NCI-H128 (cell line): ENCODE measurements around the gene PAMR1.
"Not testable (repeated sequence)": the region's sequence is repeated elsewhere in the genome, so short reads cannot be mapped to it uniquely, and the experiment has no call there.

ENCODE experiments used
- DNase-seq: peaks from one replicate; lab custom pipeline; 2025; ENCODE audit not compliant: unreplicated experiment; lab: John Stamatoyannopoulos, UW

Gene PAMR1

GRCh38 chr11:35545391-35546003 is 20.1 kb upstream of the PAMR1 start:
- DNase-seq: no peak

- DNase-seq: no peak
These were observed 18.1 kb upstream of the PAMR1 start for GRCh38 chr11:35543481-35543880.

GRCh38 chr11:35541621-35542375 is 16.4 kb upstream of the PAMR1 start:
- no peak for DNase-seq

- DNase-seq: no peak
These were observed 15.1 kb upstream of the PAMR1 start for GRCh38 chr11:35540526-35540925.

- DNase-seq: no peak
These were observed 14.4 kb upstream of the PAMR1 start for GRCh38 chr11:35539781-35540281.

GRCh38 chr11:35539256-35539655 is 13.8 kb upstream of the PAMR1 start:
- no peak for DNase-seq

- peak; percentile 53 for DNase-seq
These were observed 11.1 kb upstream of the PAMR1 start for GRCh38 chr11:35536470-35536869.

GRCh38 chr11:35531246-35531645 is 5.8 kb upstream of the PAMR1 start:
- no peak for DNase-seq

GRCh38 chr11:35529971-35530495 is 4.6 kb upstream of the PAMR1 start:
- no peak for DNase-seq

- DNase-seq: no peak
These were observed 965 bp upstream of the PAMR1 start for GRCh38 chr11:35526370-35526792.

GRCh38 chr11:35524780-35525179 is 636 bp downstream of the PAMR1 start:
- DNase-seq: no peak

GRCh38 chr11:35523861-35524260 is 1.6 kb downstream of the PAMR1 start:
- DNase-seq: no peak

- no peak for DNase-seq
These were observed 2.1 kb downstream of the PAMR1 start for GRCh38 chr11:35523331-35523768.

- DNase-seq: not testable (repeated sequence)
These were observed 3.3 kb downstream of the PAMR1 start for GRCh38 chr11:35522091-35522490.

- no peak for DNase-seq
These were observed 5.0 kb downstream of the PAMR1 start for GRCh38 chr11:35520376-35520775.

GRCh38 chr11:35518766-35519165 is 6.7 kb downstream of the PAMR1 start:
- no peak for DNase-seq

- DNase-seq: no peak
These were observed 7.9 kb downstream of the PAMR1 start for GRCh38 chr11:35517481-35517880.

- no peak for DNase-seq
These were observed 9.0 kb downstream of the PAMR1 start for GRCh38 chr11:35516403-35516802.

GRCh38 chr11:35515224-35515623 is 10.2 kb downstream of the PAMR1 start:
- no peak for DNase-seq

GRCh38 chr11:35514481-35514880 is 10.9 kb downstream of the PAMR1 start:
- no peak for DNase-seq

GRCh38 chr11:35511666-35512065 is 13.8 kb downstream of the PAMR1 start:
- DNase-seq: no peak

GRCh38 chr11:35507688-35508087 is 17.7 kb downstream of the PAMR1 start:
- DNase-seq: no peak
